Measurements from ENCODE around the gene RAB31.

- TF ChIP-seq CTCF (IDR thresholded peaks at IDR 0.05; ENCODE audit: poor library complexity, severe bottlenecking) = no peak
- no peak for TF ChIP-seq EP300 (conservative IDR thresholded peaks at IDR 0.05; ENCODE audit: poor library complexity, severe bottlenecking)
These were observed 54.4 kb downstream of the RAB31 start for GRCh38 chr18:9762526-9762925.

All from neural cell (in vitro differentiated cells).